Bronchial epithelial cell (primary cell): ENCODE results near the gene ARHGAP6. TPM values are rescaled to one million over a fixed set of nuclear protein-coding genes. Genes with fewer than 3 reads are reported as not detected.
A peak's percentile ranks its signal among the peaks of the same experiment; 100 is the strongest.

ENCODE experiments used
- DNase-seq: peaks from one replicate; pipeline ENCODE4 v3.0.0-alpha.2; 2010; ENCODE audit warnings: low read depth
- FAIRE-seq: peaks from 2 replicates; lab custom pipeline; 2011; peaks lifted over from hg19 to GRCh38; lab: Jason Lieb, UNC
- H3K27me3 ChIP-seq: 2 replicates; pipeline ENCODE4 v1.5.1; 2011; ENCODE audit warnings: low read length; ENCODE audit not compliant: control insufficient read depth, insufficient read depth
- H3K36me3 ChIP-seq: 2 replicates; pipeline ENCODE4 v1.5.1; 2011; ENCODE audit warnings: low read length; ENCODE audit not compliant: control insufficient read depth, insufficient read depth
- H3K4me3 ChIP-seq: 2 replicates; pipeline ENCODE4 v1.5.1; 2011; ENCODE audit warnings: mild to moderate bottlenecking, low read depth, low read length, control low read depth
- total RNA-seq: library from RNA; depleted of rRNA; stranded (reverse); fragments of >200 nt; gene quantifications from 2 replicates; pipeline ENCODE4 v1.2.1, GENCODE V29; 2014
- TF ChIP-seq, protein P1 (sequence below): IDR thresholded peaks from 2 replicates; pipeline ENCODE4 v1.5.1; 2011; ENCODE audit warnings: mild to moderate bottlenecking, moderate library complexity, low read length, control low read depth, inconsistent platforms; ENCODE audit not compliant: insufficient read depth, severe bottlenecking

ARHGAP6 gene
- total RNA-seq, 1 donor from 2014 or later, result under 0.01 TPM

DNA sequence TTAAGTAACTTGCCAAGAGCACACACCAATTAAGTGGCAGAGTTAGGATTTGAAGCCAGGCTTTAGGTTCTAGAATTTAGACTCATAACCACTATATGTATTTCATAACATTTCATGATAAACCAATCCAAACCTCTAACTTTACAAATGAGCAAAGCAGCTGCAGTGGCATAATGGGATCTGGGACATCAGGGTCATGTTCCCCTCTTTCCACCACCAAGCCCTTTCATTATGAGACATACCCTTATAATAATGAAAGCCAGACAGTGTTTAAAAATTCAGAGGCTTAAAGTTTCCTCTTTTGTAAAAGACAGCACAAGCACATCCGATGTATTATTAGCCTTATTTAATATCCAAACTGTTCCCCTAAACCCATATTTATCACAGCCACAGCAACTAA lies 400.8 kb downstream of the ARHGAP6 start:
- Histone ChIP-seq H3K4me3 (no peak overlapping the region), H3K27me3 (no peaks in the 10 kb centered on the region), H3K36me3 (no peaks in the 10 kb centered on the region)
- FAIRE-seq (no peak), DNase-seq (no peak)
- TF ChIP-seq, protein P1, sequence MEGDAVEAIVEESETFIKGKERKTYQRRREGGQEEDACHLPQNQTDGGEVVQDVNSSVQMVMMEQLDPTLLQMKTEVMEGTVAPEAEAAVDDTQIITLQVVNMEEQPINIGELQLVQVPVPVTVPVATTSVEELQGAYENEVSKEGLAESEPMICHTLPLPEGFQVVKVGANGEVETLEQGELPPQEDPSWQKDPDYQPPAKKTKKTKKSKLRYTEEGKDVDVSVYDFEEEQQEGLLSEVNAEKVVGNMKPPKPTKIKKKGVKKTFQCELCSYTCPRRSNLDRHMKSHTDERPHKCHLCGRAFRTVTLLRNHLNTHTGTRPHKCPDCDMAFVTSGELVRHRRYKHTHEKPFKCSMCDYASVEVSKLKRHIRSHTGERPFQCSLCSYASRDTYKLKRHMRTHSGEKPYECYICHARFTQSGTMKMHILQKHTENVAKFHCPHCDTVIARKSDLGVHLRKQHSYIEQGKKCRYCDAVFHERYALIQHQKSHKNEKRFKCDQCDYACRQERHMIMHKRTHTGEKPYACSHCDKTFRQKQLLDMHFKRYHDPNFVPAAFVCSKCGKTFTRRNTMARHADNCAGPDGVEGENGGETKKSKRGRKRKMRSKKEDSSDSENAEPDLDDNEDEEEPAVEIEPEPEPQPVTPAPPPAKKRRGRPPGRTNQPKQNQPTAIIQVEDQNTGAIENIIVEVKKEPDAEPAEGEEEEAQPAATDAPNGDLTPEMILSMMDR, result no peak

DNA sequence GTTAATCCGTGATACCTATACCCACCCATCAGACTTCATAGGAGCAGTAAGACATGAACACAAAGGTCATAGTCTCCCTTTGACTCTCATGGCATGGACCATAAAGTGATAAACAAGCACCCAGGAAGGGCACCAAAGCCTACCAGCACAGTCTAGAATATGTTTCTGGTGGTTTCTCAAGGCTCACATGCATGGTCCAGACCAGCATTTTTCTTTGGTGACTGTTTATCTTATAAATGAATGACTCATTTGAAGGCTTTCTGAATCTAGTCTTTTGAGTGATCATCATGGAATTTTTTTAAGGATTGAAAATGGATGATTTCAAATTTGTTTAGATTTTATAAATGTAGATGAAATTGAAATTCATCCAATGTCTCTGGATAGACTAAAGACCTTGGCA lies 404.5 kb downstream of the ARHGAP6 start:
- no peaks in the 10 kb centered on the region for H3K36me3 ChIP-seq
- FAIRE-seq, result no peak
- H3K27me3 ChIP-seq, result no peaks in the 10 kb centered on the region
- no peak overlapping the region for H3K4me3 ChIP-seq
- peak; percentile 64 for DNase-seq
- TF ChIP-seq, protein P1, result no peak

DNA sequence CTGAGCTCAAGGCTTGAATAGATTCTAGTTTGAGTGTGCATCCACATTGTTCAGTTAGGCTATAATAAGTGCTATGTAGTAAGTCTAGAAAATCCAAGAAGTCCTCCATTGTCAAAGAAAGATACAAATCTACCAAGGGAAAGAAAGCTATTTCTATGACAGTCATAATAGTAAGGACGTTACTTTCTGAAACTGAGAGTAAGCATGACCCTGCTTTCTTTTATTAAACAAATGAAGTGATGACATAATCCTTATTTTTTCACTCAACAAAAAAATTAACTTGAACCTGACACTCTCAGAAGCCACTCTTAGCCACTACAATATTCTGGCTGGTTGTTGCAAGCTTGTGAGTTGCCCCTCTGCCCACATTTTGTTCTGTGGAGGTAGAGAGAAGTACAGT lies 406.3 kb downstream of the ARHGAP6 start:
- no peak for FAIRE-seq

DNA sequence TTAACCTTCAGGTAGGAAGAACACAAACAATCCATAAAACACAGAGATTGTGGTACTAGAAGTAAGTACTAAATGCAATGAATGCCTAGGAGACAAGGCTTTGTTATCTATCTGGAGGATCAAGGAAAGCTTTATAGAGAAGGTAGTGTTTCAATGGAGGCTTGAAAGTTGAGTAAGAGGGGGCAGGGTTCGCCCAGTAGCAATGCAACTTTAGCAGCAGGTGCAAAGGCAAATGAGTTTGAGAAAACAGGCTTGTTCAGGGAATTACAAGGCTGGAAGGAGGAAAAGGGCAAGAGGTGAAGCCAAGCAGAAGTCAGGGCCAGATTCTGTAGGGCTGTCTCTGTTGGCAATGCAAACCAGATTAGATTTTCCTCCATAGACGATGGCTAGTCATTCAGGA lies 408.0 kb downstream of the ARHGAP6 start:
- TF ChIP-seq, protein P1, result no peak
- no peak overlapping the region for H3K4me3 ChIP-seq
- H3K36me3 ChIP-seq, result no peaks in the 10 kb centered on the region
- no peaks in the 10 kb centered on the region for H3K27me3 ChIP-seq
- FAIRE-seq (no peak), DNase-seq (no peak)

More for the DNA sequence above, 406.3 kb downstream of the ARHGAP6 start:
- no peak overlapping the region for H3K4me3 ChIP-seq
- H3K36me3 ChIP-seq, result no peaks in the 10 kb centered on the region
- TF ChIP-seq, protein P1, result no peak
- H3K27me3 ChIP-seq, result no peaks in the 10 kb centered on the region
- no peak for DNase-seq

DNA sequence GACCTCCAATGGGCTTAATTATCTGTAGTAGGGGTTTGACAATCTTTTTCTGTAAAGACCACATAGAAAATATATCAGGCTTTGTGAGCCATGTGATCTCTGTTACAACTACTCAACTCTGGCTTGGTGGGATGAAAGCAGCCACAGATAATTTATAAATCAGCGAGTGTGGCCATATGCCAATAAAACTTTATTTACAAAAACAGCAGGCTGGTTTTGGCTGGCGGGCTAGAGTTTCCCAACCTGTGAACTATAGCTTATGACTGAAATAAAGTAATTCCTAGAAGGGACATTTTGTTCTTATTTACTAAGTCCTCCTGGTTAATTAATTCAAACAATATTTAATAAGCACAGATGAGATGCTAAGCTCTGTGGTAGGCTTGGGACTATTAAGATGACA lies 408.4 kb downstream of the ARHGAP6 start:
- H3K4me3 ChIP-seq, result no peak overlapping the region
- DNase-seq (no peak), FAIRE-seq (no peak)
- H3K27me3 ChIP-seq, result no peaks in the 10 kb centered on the region
- TF ChIP-seq, protein P1, result no peak
- no peaks in the 10 kb centered on the region for H3K36me3 ChIP-seq

DNA sequence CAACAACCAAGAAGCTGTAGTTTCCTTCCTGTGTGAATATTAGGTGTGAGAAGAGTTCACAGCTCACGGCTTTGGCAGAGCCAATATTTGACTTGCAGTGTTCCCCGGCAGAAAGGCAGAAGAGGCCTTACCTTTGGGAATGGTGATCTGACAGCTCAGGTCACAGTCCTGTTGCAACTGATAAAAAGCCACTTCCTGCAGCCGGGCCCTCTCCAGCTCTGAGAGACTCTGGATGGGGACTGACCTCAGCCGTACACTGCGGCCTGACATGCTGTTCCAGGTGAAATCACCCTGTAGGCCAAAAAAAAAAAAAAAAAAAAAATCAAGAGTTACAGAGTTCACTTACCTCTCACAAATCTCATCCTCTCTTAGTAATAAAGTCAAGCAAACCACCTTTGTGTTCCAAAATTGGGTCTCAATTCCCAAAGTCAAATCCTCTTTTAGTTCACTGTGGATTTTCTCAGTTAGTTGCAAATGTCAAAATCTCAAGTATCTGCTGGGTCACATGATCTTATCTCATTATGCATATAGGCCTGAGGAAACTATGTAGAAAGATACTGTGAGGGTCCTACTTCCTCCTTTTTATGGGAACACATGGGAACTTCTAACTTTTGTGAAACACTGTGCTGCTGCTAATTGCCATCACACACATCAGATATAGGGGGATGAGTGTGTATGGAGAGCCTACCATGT lies 411.2 kb downstream of the ARHGAP6 start:
- FAIRE-seq (no peak), DNase-seq (no peak)
- Histone ChIP-seq H3K4me3 (no peak overlapping the region), H3K27me3 (no peaks in the 10 kb centered on the region), H3K36me3 (no peaks in the 10 kb centered on the region)
- TF ChIP-seq, protein P1, result no peak
